NK-92 treated with Interleukin-12 subunit alpha and Interleukin-12 subunit beta, amount 100 ng/mL, for 24 hours (cell line): Measurements from ENCODE around the gene GRM7.

Experiments used
- DNase-seq: peaks from one replicate; lab custom pipeline; 2025; lab: John Stamatoyannopoulos, UW

Gene GRM7

DNA sequence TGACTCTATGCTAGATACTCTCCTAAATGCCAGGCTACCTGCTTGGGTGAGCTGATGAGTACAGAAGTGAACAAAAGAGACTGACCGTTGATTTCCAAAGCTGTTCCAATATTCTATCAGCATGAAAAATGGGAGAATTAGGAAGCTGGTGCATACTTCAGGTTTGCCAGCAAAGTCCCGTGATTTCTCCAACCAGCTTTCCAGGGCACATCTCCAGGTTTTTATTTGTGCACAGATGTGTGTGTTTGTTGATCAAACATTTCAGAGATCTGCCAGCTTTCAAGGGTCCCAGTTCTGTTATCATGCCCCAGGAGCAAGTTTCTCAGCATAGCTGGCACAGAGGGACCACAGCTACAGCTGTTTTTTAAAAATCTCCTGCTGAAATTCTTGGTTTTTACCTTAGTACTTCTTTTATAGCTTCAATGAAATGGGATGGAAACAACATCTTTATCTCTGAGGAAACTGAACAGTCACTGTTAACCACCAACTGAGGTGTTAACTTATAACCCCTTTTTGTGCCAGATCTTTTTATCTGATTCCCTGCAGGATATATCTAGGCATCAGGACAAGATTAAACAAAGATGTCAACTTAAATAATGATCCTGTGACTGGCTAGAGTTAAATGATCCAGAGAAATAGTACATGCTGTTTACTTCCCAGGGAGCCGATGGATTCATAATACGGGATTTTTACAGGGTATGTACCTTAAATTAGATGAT, 380.8 kb downstream of the GRM7 start:
- DNase-seq: no peak

- no peak for DNase-seq
Measured at GRCh38 chr3:7242303-7242635, 381.4 kb downstream of the GRM7 start.

- DNase-seq: no peak
Measured at GRCh38 chr3:7249493-7250076, 388.7 kb downstream of the GRM7 start.

GRCh38 chr3:7254251-7254650, 393.3 kb downstream of the GRM7 start:
- DNase-seq: no peak

DNA sequence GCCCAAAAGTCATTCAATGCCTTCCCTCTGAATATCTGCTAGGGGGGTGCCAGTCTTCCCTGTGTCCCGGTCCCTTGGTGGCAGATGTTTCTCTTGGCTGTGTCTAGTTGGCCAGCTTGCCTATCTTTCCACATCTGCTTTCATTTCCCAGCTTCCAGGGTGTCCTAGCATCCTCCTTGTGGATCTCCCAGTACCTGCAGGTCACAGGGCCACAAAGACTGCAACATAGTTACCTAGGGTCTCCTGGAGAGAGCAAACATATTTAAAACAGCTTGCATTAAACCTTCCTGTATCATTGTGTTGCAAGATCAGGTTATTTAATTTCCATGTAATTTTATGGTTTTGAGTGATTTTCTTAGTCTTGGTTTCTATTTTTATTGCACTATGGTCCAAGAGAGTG, 400.1 kb downstream of the GRM7 start:
- DNase-seq: no peak

DNA sequence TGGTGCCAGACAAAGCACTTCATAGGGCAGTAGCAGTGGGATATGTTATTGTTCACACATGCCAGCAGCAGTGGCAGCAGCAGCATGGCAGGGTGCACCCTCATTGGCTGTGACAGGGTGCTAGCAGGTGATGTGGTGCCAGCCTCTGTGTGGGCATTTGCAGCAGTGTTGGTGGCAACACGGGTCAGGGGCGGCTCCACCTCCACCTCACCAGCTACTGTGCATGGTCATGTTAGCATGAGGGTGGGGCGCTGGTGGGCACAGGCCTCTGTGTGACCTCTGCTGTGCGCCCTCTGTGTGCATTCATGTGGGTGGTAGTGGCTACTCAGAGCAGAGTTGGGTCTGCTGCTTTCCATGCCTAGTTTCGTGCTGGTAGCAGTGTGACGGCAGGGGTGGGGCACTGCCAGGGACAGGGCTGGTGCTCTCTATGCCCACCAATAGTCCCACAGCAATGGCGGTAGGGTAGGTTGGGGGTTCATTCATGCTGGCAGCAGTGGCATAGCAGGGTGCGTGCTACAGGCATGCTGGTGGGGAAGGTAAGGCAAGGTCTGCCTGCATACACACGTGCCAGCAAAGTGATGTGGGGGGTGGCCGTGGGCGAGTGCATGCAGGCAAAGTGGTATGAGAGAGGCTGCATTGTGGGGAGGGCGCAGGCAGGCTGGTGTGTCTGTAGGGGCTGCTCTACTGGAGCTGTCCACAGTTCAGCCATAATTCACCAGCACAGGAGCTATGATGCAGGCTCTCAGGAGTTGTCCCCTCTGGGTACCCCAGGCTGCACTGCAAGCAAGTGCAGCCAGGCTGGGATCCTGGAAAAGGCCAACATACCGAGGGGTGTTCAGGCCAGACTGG, 402.7 kb downstream of the GRM7 start:
- DNase-seq: no peak

GRCh38 chr3:7264196-7264526, 403.2 kb downstream of the GRM7 start:
- no peak for DNase-seq

DNA sequence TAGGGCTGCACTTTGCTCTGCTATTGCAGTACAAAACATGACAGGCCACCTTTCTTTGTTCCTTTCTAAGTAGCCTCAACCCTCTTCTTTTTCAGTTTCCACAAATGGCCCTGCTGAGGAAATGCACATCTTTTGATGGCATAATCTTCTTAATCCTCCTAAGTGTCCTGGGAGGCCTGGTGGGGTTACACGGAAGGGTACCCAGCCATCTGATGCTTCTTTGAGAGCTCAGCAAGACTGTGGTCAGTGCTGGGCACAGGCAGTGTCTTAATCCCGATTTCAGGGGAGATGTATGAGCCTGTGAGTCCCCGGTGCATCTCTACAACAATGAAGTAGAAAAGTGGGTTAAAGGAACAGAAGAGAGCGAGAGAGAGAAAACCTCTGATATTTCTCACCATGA, 404.8 kb downstream of the GRM7 start:
- DNase-seq: no peak

DNA sequence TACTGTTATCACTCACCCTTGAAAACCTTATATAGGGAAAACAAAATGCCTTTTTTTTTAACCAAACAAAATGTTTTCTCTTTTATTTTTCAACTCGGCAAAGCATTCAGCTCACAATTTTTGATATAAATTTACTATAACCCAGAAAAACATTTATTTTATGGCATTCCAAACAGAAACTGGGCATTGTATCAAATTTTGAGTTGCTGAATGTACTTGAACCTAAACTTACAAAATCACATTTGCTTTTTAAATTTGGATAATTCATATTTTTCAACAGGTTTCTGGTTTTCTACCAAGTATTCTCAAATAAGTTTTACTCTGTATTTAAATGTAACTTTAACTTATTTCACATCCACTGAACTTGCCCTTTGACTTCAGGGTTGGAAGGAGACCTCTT, 405.6 kb downstream of the GRM7 start:
- DNase-seq: no peak

DNA sequence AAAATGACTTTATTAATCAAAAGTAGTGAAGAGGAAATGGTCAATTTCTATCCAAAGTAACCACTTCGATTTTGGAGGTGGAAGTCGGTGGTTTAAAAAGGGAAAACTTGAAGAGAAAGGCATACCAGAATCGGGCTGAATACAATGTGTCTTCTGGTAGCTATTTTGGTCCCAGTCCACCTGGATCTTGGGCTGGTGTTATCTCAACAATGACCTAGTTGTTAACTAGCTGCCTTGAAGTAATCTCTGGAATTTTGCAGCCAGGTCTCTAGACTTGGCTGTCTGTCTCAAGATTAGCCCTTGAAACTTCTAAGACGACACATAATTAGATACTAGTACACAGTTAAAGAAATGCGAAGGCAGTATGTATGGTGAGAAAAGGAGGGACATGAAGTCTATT, 409.8 kb downstream of the GRM7 start:
- DNase-seq: no peak

DNA sequence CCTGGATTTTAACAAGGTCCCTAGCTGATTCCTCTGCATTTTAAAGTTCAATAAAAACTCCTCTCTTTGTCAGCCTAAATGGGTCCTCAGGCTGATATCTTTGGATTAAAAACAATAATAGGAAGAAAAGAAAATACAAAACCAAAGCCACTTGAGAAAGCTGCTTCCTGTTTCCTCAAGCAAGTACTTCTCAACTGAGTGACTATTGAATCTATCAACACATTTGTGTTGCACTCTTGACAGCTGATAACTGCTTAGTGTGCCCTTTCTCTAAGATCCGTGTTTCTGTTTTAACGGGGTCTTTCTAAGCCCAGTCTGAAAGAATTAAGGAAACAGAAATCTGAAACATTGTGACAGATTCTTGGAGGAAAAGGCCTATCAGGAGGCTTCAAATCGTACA, 410.7 kb downstream of the GRM7 start:
- DNase-seq: no peak

DNA sequence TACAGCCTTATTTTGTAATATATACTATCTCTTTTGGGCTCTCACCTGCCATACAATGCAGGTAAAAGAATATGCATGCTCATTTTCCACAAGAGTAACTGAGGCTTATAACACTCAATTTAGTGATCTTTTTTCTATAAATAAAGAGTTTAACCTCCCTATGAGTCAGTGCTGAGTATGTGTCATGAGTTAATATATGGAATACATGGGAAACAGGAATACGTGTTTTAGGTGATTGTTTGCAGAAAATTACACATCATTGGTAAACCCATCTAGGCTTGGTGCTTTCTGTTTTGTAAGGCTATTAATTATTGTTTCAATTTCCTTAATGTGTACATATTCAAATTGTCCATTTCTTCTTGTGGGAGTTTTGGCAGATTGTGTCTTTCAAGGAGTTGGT, 411.3 kb downstream of the GRM7 start:
- DNase-seq: no peak

GRCh38 chr3:7275396-7275795, 414.5 kb downstream of the GRM7 start:
- DNase-seq: no peak

GRCh38 chr3:7280318-7280717, 419.4 kb downstream of the GRM7 start:
- no peak for DNase-seq

DNA sequence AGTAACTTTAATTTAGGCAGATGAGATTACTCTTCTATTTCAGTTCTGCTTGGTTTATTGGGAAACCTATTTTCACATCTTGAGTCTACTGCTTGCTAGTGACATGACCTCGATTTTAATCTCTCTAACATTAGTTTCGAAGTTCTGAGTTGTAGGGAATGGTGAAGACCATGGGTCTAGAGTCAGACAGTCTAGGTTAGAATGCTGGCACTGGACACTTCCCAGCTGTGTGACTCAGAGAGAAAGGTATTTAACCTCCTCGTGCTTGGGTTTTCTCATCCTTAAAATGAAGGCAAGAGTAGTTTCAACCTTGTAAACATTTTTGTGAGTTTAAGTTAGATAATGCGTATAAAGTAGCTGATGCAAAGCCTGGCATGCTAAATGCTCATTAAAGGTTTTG, 422.1 kb downstream of the GRM7 start:
- DNase-seq: no peak

GRCh38 chr3:7285505-7285904, 424.6 kb downstream of the GRM7 start:
- no peak for DNase-seq

DNA sequence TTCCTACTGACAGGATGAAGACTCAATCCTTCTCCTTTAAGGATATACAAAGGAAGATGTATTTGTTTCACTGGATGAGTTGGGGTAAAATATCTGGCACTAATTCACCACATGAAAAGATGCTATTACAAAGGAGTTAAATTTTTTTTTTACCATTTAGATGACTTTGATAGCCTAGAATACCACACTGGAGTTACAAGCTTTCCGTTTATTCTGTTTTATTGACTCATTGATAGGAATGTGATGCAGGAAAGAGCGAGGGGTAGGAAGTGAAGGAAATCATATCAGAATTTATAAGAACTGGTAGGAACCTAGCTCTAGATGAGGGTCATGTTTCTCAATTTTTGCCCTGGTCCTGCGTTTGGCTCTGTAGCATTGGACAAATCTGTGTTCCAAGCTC, 427.2 kb downstream of the GRM7 start:
- DNase-seq: no peak

GRCh38 chr3:7289121-7289520, 428.2 kb downstream of the GRM7 start:
- no peak for DNase-seq

DNA sequence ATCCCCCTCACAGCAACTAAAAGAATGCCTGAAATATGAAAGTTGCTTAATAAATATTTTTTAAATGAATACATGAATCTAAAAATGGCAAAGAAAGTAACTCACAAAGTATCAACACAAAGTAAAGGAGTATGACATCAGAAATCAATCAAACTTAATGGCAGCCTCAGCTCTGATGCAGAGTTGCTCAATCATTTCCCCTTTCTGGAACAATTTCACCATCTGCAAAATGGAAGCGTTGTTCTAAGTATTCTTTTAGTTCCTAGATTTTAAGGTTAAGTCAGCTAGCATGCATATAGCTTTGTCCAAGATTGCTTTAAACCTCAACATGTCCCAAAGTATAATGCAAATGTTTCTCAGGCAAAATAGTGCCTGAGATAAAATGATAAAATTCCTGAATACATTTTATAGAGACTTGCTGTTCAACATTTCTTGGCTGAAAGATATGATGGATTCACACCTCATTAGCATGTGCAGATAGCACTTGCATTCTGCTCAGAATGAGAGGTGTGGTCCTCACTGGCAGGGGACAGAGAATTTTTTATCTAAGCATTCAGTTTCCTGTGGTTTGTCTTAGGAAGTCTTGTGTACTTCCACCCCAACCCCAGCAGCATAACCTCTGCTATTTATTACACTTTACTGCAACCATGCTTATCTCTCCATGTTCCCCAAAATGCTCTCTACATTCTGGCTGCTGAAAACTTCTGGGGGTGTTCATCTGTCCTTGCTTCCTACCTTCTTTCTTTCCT, 429.3 kb downstream of the GRM7 start:
- no peak for DNase-seq

GRCh38 chr3:7292362-7292761, 431.4 kb downstream of the GRM7 start:
- DNase-seq: no peak

- DNase-seq: no peak
Measured at GRCh38 chr3:7293286-7293685, 432.4 kb downstream of the GRM7 start.

DNA sequence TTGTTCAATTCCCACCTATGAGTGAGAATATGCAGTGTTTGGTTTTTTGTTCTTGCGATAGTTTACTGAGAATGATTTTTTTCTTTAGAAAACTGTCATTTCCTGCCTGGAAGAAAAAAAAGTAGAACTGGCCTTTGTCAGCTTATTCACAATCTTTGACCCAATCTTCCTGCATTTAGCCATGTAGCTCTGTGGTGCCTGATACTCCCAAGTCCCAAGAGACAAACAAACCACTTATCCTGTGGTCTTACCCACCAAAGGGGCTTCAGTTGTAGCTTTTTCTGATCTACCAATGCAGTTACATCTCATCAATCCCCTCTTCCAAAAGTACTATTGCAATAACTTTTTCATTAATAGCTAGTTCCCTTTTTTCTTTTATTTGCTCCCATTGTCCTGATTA, 444.6 kb downstream of the GRM7 start:
- no peak for DNase-seq

DNA sequence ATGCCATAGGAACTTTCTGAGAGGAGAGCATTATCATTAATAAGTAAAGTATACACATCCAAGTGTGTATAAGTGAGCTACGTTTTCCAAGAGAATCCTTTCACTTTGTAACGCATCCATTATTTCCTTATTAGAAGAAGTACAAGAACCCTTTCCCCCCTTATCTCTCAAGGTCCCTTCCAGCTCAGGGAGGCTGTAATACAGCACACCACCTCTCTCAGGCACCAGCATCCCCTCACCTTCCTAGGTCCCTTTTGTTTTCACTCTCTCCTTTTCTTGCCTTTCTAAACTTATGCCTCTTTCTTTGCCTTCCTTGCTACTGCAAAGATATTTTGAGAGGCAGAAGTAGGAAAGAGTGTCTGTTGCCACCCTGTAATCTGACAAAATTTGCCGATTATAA, 446.0 kb downstream of the GRM7 start:
- no peak for DNase-seq
